HG03103 (cell line): Measurements from ENCODE around the gene GCSH.
A peak's percentile ranks its signal among the peaks of the same experiment; 100 is the strongest.

Experiments used
- ATAC-seq: cut with Tn5 transposase; IDR thresholded peaks from one replicate; pipeline ENCODE4 v1.9.1; 2021; ENCODE audit warnings: low read depth; ENCODE audit not compliant: unreplicated experiment

Gene GCSH

GRCh38 chr16:81106826-81107503, 10.8 kb upstream of the GCSH start:
- ATAC-seq = no peak

GRCh38 chr16:81105946-81106345, 9.8 kb upstream of the GCSH start:
- no peak for ATAC-seq

- no peak for ATAC-seq
These were observed 5.5 kb upstream of the GCSH start for GRCh38 chr16:81101702-81102101.

- no peak for ATAC-seq
These were observed 3.8 kb upstream of the GCSH start for GRCh38 chr16:81099958-81100357.

- ATAC-seq = no peak
These were observed 1.0 kb upstream of the GCSH start for GRCh38 chr16:81097230-81097629.

GRCh38 chr16:81096715-81097208, 567 bp upstream of the GCSH start:
- no peak for ATAC-seq

GRCh38 chr16:81095653-81095952, 592 bp downstream of the GCSH start:
- ATAC-seq = no peak

- ATAC-seq = no peak
These were observed 1.4 kb downstream of the GCSH start for GRCh38 chr16:81094771-81095251.

- no peak for ATAC-seq
These were observed 7.4 kb downstream of the GCSH start for GRCh38 chr16:81088836-81089235.

GRCh38 chr16:81081014-81081413, 15.2 kb downstream of the GCSH start:
- ATAC-seq = no peak

GRCh38 chr16:81080233-81080632, 16.0 kb downstream of the GCSH start:
- no peak for ATAC-seq

- peak; percentile 93 for ATAC-seq
These were observed 18.9 kb downstream of the GCSH start, which contains the start of gene C16orf46 for GRCh38 chr16:81077076-81077940. Gene C16orf46 (minus strand): TSS chr16:81077238. CDS start chr16:81063955, 13,283 bp downstream.

- peak; percentile 68 for ATAC-seq
These were observed 19.6 kb downstream of the GCSH start for GRCh38 chr16:81076566-81077075.

- no peak for ATAC-seq
These were observed 22.4 kb downstream of the GCSH start for GRCh38 chr16:81073560-81074330.

- ATAC-seq = no peak
These were observed 24.4 kb downstream of the GCSH start for GRCh38 chr16:81071805-81072204.

- ATAC-seq = no peak
These were observed 25.2 kb downstream of the GCSH start for GRCh38 chr16:81070979-81071378.

- ATAC-seq = no peak
These were observed 27.1 kb downstream of the GCSH start for GRCh38 chr16:81069063-81069462.

GRCh38 chr16:81067166-81067565, 29.0 kb downstream of the GCSH start:
- no peak for ATAC-seq

GRCh38 chr16:81066681-81067080, 29.5 kb downstream of the GCSH start:
- no peak for ATAC-seq

- no peak for ATAC-seq
These were observed 34.2 kb downstream of the GCSH start for GRCh38 chr16:81061871-81062608.
